ENCODE results near the gene CDC42EP5. TPM values are rescaled to one million over a fixed set of nuclear protein-coding genes. Genes with fewer than 3 reads are reported as not detected.
A peak's percentile ranks its signal among the peaks of the same experiment; 100 is the strongest.

Gene CDC42EP5
- total RNA-seq, 2 donors from 2014 or later = 501 to 569 TPM

GRCh38 chr19:54420383-54421168 is 52.5 kb downstream of the CDC42EP5 start:
- intact Hi-C loops (cut with DNase I, micrococcal nuclease) = no loop called here
- ATAC-seq (peak; percentile 22), DNase-seq (no peak)

DNA sequence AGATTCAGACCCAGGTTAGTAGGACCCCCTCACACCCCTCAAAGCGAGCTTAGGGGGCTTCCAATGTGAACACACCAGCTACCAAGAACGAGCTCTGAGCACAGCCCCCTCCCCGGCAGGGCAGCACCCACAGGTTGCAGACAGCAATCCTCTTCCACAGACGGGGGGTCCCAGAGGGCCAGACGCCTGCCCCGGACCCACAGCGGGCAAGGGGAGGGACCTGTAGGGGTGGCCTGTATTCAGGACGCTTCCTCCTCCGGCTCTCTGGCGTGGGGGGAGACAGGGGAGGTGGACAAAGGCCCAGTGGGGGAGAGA is 53.1 kb downstream of the CDC42EP5 start:
- ATAC-seq (no peak), DNase-seq (no peak)
- intact Hi-C loops (cut with DNase I, micrococcal nuclease) = no loop called here

DNA sequence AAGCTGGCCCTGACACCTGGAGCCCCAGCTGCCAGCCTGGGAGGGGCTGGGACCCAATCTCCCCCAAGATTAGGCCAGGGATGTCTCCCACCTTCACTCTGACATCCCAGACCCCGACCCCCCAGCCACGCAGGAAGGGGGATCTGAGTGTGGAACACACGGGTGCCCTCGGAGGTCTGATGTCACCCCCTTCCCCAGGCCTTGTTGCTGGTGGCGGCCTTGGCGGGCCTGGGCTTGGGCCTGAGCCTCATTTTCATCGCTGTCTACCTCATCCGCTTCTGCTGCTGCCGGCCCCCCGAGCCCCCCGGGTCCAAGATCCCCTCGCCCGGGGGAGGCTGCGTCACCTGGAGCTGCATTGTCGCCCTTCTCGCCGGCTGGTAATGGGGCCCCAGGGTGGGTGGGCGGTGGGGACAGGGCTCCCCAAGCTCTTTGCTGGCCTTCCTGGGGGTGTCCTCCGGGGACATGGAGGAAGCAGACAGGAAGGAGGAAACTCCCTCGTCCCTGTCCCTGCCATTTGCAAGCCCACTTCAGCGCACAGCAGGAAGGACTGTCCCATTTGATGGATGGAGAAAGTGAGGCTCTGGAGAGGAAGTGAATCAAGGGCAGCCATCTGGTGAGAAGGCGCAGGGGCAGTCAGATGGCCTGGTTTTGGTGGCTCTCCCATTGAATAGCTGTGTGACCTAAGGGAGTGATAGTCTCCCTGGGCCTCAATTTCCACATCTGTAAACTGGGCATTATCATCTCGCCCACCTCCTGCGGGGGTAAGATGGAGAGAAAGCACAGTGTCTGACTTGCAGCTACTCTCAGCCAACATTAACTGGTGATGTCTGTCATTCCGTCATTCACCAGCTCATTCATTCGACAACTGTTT is 53.9 kb downstream of the CDC42EP5 start:
- ATAC-seq (no peak), DNase-seq (no peak)
- intact Hi-C loops (cut with DNase I, micrococcal nuclease) = no loop called here

- DNase-seq (no peak), ATAC-seq (no peak)
- intact Hi-C loops (cut with DNase I, micrococcal nuclease) = no loop called here
These were observed 54.8 kb downstream of the CDC42EP5 start for GRCh38 chr19:54418030-54418929.

- intact Hi-C loops (cut with DNase I, micrococcal nuclease) = no loop called here
- no peak for ATAC-seq
- DNase-seq = no peak
These were observed 56.2 kb downstream of the CDC42EP5 start for GRCh38 chr19:54416695-54417491.

DNA sequence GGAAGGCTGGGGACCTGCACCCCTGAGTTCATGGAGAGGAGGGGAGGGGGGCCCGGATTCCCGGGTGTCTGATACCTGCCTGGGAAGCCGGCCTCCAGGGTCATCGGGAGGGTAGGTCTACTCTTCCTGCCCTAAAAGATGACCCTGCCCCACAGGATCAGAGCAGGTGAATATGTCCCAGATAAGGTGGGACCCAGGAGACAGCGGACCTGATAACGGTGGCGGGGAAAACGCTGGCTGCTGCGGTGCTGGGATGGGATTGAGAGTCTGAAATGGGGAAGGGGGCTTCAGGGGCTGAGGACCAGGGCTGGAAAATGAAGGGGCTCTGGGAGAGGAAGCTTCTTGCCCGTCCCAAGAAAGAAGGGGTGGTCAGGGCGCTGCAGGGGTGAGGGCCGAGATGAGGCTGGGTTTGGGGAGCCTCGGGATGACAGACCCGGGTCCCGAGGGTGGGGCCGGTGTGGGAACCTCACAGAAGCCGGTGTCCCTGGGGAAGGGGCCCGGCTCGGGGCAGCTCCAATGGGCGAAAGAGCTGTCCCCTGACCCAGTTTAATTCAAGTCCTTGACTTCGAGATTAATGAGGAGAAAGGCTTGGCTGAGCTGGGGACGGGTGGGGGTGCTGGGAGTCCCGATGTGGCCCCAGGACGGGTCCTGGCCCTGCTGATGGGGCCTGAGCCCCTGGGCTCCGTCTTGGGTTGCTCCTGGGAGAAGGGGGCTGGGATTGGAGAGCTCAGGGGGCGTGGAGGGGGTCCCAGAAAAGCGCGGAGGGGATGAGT is 57.0 kb downstream of the CDC42EP5 start:
- no peak for ATAC-seq
- DNase-seq = no peak
- intact Hi-C loops (cut with DNase I, micrococcal nuclease) = no loop called here

- DNase-seq (no peak), ATAC-seq (no peak)
- intact Hi-C loops (cut with DNase I, micrococcal nuclease) = no loop called here
These were observed 57.7 kb downstream of the CDC42EP5 start, which contains the start of gene TTYH1 for GRCh38 chr19:54415208-54415900. TTYH1 (plus strand) TSS chr19:54415464; CDS start chr19:54415553, 89 bp downstream.

Other genes with a start within 250 kb of the CDC42EP5 start
- 1 to 10 TPM in 1 of 2 donors, under 1 TPM in 1; 0.55 to 1.1 TPM for gene LILRA6, start 230.5 kb downstream of the CDC42EP5 start, total RNA-seq
- gene LILRB5, start 216.0 kb downstream of the CDC42EP5 start, total RNA-seq = 10 to 100 TPM in 1 of 2 donors, 1 to 10 TPM in 1; 4.8 to 10.9 TPM
- gene LILRB2, start 192.2 kb downstream of the CDC42EP5 start, total RNA-seq = 1 to 10 TPM in 1 of 2 donors, under 1 TPM in 1; 0.98 to 3.2 TPM
- gene LILRA5, start 160.1 kb downstream of the CDC42EP5 start, total RNA-seq = 1 to 10 TPM in 1 of 2 donors, under 1 TPM in 1; 0.82 to 2.2 TPM
- not detected for gene LILRA4, start 134.1 kb downstream of the CDC42EP5 start, total RNA-seq
- 10 to 100 TPM in 1 of 2 donors, 1 to 10 TPM in 1; 3.8 to 13.2 TPM for gene LAIR1, start 108.4 kb downstream of the CDC42EP5 start, total RNA-seq
- gene TTYH1, start 57.8 kb downstream of the CDC42EP5 start, total RNA-seq = 1 to 10 TPM in 1 of 2 donors, not detected in 1; 1.1 TPM
- 100 to 1,000 TPM; 146 to 156 TPM for gene LENG8, start 24.1 kb downstream of the CDC42EP5 start, total RNA-seq
- 10 to 100 TPM; 16.7 to 17.1 TPM for gene LENG9, start 9.5 kb downstream of the CDC42EP5 start, total RNA-seq
- not detected for gene LAIR2, start 29.5 kb upstream of the CDC42EP5 start, total RNA-seq
- gene LILRA2, start 100.5 kb upstream of the CDC42EP5 start, total RNA-seq = 1 to 10 TPM in 1 of 2 donors, under 1 TPM in 1; 0.55 to 1.1 TPM
- under 1 TPM in 1 of 2 donors, not detected in 1; 0.61 TPM for gene LILRA1, start 120.3 kb upstream of the CDC42EP5 start, total RNA-seq
- 1 to 10 TPM; 2.5 to 4.1 TPM for gene LILRB1, start 157.2 kb upstream of the CDC42EP5 start, total RNA-seq
- 1 to 10 TPM; 2.1 to 5.0 TPM for gene LILRB4, start 189.7 kb upstream of the CDC42EP5 start, total RNA-seq